Kidney (tissue), 14 donors: ENCODE data around the gene CCDC28A. TPM values are rescaled to one million over a fixed set of nuclear protein-coding genes. Genes with fewer than 3 reads are reported as not detected.

Experiments used
- DNase-seq, 5 donors: peaks; one replicate each; pipeline ENCODE4 v3.0.0-alpha.2; 2013 to 2020
- FAIRE-seq: peaks from 2 replicates; lab custom pipeline; 2012; peaks lifted over from hg19 to GRCh38; lab: Jason Lieb, UNC
- H3K27ac ChIP-seq, 2 donors: one replicate each; pipeline ENCODE4 v1.7.0; 2013; ENCODE audit warnings: low read depth in 2 of 2, low read length in 2 of 2, inconsistent platforms in 1 of 2
- H3K27me3 ChIP-seq: one replicate; pipeline ENCODE4 v1.7.1; 2013; ENCODE audit warnings: low read length, inconsistent platforms; ENCODE audit not compliant: control insufficient read depth, insufficient read depth
- H3K36me3 ChIP-seq, 3 donors: one replicate each; pipeline versions ENCODE4 v1.7.0 to v1.7.1; 2013; ENCODE audit warnings: low read length in 3 of 3, control low read depth in 1 of 3, inconsistent platforms in 1 of 3; ENCODE audit not compliant: insufficient read depth in 3 of 3, control insufficient read depth in 2 of 3
- H3K4me1 ChIP-seq, 3 donors: one replicate each; pipeline versions ENCODE4 v1.7.0 to v1.7.1; 2013; ENCODE audit warnings: low read length in 3 of 3, inconsistent platforms in 1 of 3, low read depth in 1 of 3; ENCODE audit not compliant: control insufficient read depth in 2 of 3, insufficient read depth in 2 of 3
- H3K4me3 ChIP-seq, 3 donors: one replicate each; pipeline versions ENCODE4 v1.7.0 to v1.8.1; 2013; ENCODE audit warnings: low read length in 3 of 3, control low read depth in 1 of 3, inconsistent platforms in 1 of 3
- H3K9ac ChIP-seq, 3 donors: one replicate each; pipeline versions ENCODE4 v1.7.0 to v1.7.1; 2013; ENCODE audit warnings: low read length in 3 of 3, control low read depth in 1 of 3, inconsistent platforms in 1 of 3
- H3K9me3 ChIP-seq, 3 donors: one replicate each; pipeline versions ENCODE4 v1.7.0 to v1.7.1; 2013; ENCODE audit warnings: low read length in 3 of 3, control low read depth in 1 of 3, inconsistent platforms in 1 of 3; ENCODE audit not compliant: control insufficient read depth in 2 of 3, insufficient read depth in 1 of 3
- intact Hi-C: fragments of 100-400 bp; cut with DNase I; formaldehyde crosslinking; loops from one replicate; pipeline ENCODE4 v1.11.1; 2022
- polyA plus RNA-seq: library from polyadenylated mRNA; stranded (reverse); fragments of 350-450 nt; fragmentation: Illumina TruSeq; extraction: RNeasy Lipid Tissue Mini Kit (QIAGEN cat#74804); gene quantifications from one replicate; pipeline ENCODE4 v1.2.3, GENCODE V29; 2014; ENCODE audit warnings: low read depth, low replicate concordance; ENCODE audit not compliant: insufficient read depth
- total RNA-seq: library from RNA; stranded (reverse); fragmentation: NEBNext Ultra II Directional; extraction: Animal tissue kit (Norgen Biotek cat#: 25700); gene quantifications from one replicate; pipeline ENCODE4 v1.2.1, GENCODE V29; 2021
- TF ChIP-seq, protein P1 (sequence below): IDR thresholded peaks from 3 replicates; pipeline ENCODE4 v1.5.1; 2012; ENCODE audit warnings: mild to moderate bottlenecking, moderate library complexity, borderline replicate concordance; ENCODE audit not compliant: insufficient read depth; ENCODE audit errors: extremely low read depth
- donor health status: control.
- donor health status: control.
- donor health status: control.
- donor health status: control.
- donor health status: control.
- donor health status: DM: yes; HTN: yes; CAD: no.
- donor health status: Normal renal cell carcinoma (clear cell type).

Gene CCDC28A
- total and polyA plus RNA-seq, 2 donors from 2014 or later, result 30.2 to 70.0 TPM

DNA sequence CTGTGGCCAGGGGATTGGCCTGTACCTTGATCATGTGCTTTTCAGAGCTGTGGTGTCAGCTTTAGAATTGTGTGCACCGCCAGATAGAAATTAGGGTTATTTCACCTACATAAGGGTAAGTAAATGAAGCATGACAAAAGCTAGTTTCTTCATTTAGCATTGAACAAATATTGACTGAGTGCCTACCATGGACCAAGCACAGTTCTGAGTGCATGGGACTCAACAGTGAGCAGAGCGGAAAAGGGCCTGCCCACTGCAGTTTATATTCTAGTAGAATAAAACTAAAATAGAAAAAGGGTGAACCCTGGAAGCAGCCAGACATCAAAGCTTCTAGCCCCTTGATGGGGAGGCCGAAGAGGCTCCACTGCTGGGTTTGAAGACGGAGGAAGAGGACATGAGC is 48.0 kb downstream of the CCDC28A start:
- Histone ChIP-seq H3K9ac (no peak overlapping the region), H3K4me3 (no peak overlapping the region), H3K9me3 (no peaks in the 10 kb centered on the region), H3K27me3 (no peaks in the 10 kb centered on the region), H3K36me3 (no peaks in the 10 kb centered on the region), H3K4me1 (peaks cover 0 to 5% (median 0%) of the 10 kb centered on the region in 3 donors), H3K27ac (no peak overlapping the region)
- DNase-seq (no peak), FAIRE-seq (no peak)
- TF ChIP-seq, protein P1, sequence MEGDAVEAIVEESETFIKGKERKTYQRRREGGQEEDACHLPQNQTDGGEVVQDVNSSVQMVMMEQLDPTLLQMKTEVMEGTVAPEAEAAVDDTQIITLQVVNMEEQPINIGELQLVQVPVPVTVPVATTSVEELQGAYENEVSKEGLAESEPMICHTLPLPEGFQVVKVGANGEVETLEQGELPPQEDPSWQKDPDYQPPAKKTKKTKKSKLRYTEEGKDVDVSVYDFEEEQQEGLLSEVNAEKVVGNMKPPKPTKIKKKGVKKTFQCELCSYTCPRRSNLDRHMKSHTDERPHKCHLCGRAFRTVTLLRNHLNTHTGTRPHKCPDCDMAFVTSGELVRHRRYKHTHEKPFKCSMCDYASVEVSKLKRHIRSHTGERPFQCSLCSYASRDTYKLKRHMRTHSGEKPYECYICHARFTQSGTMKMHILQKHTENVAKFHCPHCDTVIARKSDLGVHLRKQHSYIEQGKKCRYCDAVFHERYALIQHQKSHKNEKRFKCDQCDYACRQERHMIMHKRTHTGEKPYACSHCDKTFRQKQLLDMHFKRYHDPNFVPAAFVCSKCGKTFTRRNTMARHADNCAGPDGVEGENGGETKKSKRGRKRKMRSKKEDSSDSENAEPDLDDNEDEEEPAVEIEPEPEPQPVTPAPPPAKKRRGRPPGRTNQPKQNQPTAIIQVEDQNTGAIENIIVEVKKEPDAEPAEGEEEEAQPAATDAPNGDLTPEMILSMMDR, result no peak
- intact Hi-C loops, result no loop called here

DNA sequence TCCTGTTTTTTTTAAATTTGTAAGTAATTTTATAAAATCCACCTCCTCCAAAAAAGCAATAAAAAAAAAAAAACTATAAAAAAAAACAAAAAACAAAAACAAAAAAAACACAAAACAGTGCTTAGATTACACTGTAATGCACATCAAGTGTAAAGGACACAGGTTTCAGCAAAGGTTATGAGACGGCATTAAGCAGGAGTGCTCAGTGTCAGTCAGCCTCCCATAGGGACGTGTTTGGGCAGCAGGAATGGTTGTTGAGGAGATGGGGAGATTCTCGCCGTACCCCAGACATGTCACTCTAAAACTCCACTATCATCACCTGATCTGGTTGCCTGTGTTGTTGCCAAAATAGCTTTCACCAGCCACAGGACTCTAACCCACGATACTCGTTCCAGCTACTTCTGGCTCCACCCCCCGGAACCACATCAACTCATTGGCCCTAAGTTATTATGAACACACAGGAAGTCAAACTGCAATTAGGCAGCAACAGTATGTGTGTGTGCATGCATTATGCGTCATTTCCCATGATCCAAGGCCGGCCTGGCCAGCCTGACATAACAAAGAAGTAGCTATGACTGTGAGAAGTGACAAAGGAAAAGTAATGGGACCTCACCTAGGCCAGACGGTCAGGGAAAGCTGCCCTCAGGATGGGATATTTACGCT is 51.0 kb downstream of the CCDC28A start:
- peak in 1 of 5 donors; percentile 13 for DNase-seq
- FAIRE-seq, result no peak
- no peaks in the 10 kb centered on the region for H3K27me3 ChIP-seq
- TF ChIP-seq, protein P1, result no peak
- H3K4me3 ChIP-seq, result no peak overlapping the region
- no peaks in the 10 kb centered on the region for H3K36me3 ChIP-seq
- intact Hi-C loops, result no loop called here
- H3K9me3 ChIP-seq, result no peaks in the 10 kb centered on the region
- H3K9ac ChIP-seq, result no peak overlapping the region
- H3K4me1 ChIP-seq, result no peaks in the 10 kb centered on the region
- H3K27ac ChIP-seq, result no peak overlapping the region

DNA sequence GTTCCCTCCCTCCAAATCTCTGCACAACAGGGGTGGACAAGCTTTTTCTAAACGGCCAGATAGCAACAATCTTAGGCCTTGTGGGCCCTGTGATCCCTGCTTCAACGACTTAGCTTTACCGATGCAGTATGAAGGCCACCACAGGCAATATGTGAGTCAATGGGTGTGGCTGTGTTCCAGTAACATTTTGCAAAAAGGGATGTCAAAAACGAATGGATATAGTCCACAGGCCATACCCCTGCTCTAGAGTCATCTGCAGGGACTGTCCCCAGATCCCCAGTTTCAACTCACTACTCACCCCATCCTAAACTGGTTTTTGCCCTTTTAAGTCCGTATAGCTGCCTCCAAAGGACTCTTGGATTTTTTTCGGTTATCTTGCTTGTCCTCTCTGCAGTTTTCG is 56.7 kb downstream of the CCDC28A start:
- intact Hi-C loops, result no loop called here
- H3K4me3 ChIP-seq, result no peak overlapping the region
- no peaks in the 10 kb centered on the region for H3K4me1 ChIP-seq
- H3K9ac ChIP-seq, result no peak overlapping the region
- H3K9me3 ChIP-seq, result no peaks in the 10 kb centered on the region
- TF ChIP-seq, protein P1, result no peak
- FAIRE-seq, result no peak
- no peaks in the 10 kb centered on the region for H3K36me3 ChIP-seq
- H3K27me3 ChIP-seq, result no peaks in the 10 kb centered on the region
- DNase-seq, result no peak
- no peak overlapping the region for H3K27ac ChIP-seq

DNA sequence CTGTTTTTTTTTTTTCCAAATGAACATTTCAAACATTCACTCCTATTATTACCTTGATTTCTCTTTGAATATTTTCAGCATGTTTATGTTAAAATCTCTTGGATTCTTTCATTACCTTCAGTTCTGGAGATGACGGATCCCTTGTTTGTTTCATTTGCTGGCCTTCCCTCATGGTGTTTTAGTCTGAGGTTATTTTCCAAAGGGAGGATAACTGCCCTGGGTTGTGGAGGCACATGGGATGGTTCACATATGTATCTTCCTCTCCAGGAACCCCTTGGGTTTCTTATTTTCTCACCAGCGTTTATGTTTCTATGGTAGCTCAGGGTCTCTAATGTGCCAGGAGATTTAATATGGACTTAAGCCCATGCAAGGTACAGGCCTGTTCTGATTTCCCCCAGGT is 58.6 kb downstream of the CCDC28A start:
- H3K27ac ChIP-seq, result no peak overlapping the region
- H3K4me1 ChIP-seq, result no peaks in the 10 kb centered on the region
- TF ChIP-seq, protein P1, result no peak
- DNase-seq (no peak), FAIRE-seq (no peak)
- H3K36me3 ChIP-seq, result no peaks in the 10 kb centered on the region
- no peak overlapping the region for H3K9ac ChIP-seq
- no peaks in the 10 kb centered on the region for H3K9me3 ChIP-seq
- no peaks in the 10 kb centered on the region for H3K27me3 ChIP-seq
- intact Hi-C loops, result no loop called here
- H3K4me3 ChIP-seq, result no peak overlapping the region
